NCI-H2171 (cell line): ENCODE results near the gene RPGR.

Source experiments
- DNase-seq: peaks from one replicate; lab custom pipeline; 2025; lab: John Stamatoyannopoulos, UW

Gene RPGR

DNA sequence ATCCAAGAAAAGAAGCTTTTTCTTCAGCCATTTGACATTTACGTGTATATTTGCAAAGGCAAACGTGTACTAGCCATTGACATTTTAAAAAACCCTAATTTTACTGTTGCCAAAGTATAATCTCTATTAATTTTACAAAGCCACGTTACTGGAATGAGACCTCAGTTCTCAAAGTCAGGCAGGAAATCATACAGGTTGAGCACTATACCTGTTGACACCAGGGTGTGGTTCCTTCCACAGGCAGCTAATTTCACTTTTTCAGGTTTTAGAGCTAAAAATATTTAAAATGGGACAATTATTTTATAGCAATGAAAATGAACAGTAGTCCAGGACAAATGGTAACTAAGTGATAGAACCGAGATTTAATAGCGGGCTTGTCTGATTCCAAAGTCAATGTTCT, 6.5 kb downstream of the RPGR start:
- no peak for DNase-seq

DNA sequence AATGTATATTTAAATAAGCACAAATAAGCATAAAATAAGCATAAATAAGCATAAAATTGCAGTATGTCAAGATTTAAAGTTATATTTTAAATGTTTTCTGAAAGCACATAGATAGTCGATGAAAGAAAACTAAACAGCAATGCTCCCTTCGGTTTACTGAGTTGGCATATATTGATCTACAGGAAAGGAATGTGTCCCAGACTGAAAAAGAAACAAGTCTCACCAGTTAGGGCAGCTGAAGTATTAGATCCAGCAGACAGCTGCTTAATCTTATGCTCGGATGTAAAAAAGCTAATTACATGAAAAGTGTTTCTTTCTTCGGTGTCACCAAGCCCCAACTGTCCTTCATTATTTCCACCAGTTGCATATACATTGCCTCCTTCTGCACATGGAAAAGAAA, 8.7 kb downstream of the RPGR start:
- DNase-seq = no peak

DNA sequence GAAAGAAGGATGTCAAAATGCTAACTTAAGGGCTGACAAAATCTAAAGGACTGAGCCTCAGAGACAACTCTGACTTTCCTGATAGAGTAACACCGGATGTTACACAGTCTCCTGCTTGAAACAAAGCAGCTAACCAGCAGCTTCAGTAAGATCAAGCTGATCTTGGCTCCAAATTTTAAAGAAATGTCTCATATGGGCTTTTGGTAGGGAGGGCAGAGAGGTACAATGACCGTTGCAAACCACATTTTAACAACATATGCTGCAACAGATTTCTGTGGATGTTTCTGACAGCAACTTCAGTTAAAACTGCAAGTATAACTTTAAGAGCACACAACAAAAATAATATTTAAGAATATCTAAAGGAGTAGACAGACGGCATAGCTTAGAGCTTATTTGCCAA, 9.1 kb downstream of the RPGR start:
- no peak for DNase-seq

DNA sequence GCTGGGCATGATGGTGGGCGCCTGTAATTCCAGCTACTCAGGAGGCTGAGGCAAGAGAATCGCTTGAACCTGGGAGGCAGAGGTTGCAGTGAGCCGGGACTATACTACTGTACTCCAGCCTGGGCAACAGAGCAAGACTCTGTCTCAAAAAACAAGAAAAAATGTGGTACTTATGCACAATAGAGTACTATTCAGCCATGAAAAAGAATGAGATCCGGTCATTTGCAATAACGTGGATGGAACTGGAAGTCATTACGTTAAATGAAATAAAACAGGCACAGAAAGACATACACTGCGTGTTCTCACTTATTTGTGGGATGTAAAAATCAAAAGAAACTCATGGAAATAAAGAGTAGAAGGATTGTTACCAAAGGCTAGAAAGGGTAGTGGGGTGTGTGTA, 12.1 kb downstream of the RPGR start:
- DNase-seq = no peak

DNA sequence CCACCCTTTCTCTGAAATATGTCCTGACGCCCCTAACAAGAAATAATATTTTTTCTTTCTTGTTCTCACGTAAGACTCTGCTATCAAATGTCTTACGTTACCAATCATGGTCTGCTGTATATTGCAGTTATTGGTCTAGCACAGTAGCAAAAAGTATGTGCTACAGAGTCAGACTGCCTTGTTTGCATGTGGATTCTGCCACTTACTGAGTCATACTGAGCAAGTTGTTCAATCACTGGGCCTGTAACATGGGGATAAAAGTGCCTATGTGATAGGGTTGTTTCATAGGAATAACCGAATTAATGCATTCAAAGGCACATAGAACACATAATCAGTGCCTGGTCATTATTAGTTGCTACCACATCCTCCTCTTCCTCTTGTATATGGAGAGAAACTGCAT, 14.1 kb downstream of the RPGR start:
- DNase-seq = no peak

DNA sequence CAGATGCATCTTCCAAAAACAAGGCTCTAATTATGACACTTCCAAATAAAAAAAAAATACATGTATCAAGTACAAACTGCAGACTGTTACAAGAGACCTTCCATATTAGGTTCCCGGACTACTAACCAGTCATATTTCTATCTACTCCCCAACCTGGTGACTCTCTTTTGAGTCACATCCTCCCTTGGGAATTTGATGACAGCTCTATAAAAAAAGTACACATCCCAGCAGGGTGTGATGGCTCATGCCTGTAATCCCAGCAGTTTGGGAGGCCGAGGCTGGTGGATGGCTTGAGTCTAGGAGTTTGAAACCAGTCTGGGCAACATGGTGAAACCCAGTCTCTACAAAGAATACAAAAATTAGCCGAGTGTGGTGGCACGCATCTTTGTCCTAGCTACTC, 14.9 kb downstream of the RPGR start:
- no peak for DNase-seq

DNA sequence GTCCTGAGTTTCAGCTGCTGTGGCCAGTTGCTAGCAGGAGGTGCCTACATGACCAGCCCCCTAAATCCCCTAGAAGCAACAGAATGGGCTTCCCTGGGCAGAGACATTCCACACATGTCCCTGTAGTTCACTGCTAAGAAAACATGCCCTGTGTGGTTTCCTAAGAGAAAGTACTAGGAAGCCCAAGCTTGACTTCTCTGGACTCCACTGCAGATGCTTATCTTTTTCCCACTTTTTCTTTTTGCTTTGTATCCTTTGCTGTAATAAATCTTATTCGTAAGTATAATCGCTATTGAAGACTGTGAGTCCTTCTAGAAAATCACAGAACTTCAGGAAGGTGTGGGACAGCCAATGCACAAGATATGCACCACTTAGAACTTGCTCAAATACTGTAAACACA, 15.6 kb downstream of the RPGR start:
- no peak for DNase-seq

DNA sequence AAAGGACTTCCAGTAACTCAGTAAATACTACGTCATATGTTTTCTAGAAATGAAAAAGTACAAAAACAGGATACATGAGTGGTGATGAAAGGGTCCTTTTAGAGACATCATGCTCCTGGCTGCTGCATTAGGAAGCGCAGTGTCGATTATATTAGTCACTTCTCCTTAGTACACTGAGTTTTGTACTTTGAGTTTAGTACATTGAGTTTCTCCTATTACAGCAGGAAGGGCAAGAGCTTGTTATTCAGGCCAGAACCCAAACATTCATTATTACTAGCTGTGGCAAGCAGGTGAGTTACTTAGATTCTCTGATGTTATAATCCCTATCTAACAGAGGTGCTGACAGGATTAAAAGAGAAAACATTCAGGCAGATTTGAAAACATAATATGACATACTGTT, 21.3 kb downstream of the RPGR start:
- no peak for DNase-seq

DNA sequence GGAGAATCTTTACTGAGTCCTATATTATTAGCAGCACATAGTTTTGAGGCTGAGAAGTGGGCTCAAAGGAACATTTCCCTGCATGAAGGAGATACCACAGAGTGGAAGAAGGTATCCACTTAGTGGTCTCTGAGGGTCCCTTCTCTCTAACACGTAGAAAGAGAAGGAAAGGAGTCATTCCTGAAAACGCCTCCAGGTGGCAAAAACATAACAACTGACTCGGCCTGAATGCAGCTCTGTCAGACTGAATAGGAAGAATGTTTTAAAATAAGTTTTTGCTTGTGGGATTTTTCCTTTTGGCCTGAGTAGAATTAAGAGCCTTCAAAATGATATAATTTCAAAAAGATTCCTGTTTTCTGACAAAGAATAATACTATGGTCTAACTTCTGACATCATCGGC, 23.3 kb downstream of the RPGR start:
- no peak for DNase-seq

DNA sequence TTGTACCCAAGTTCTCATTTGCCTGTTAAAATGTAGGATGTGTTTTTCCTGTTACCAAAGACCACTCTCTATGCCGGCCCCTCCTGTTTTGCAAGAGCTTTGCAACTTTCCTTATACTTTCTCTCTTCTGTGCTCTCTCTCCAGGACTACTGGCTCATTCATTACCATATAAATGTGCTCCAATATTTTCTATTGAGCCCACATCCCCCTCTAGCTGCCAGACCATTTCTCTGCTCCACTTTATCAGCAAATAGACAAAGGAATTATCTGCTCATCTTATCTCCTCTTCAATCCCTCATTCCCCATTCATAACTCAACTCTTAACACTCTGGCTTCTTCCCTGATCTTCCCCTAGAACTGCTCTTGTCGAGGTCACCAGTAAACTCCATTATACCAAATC, 33.6 kb downstream of the RPGR start:
- no peak for DNase-seq

DNA sequence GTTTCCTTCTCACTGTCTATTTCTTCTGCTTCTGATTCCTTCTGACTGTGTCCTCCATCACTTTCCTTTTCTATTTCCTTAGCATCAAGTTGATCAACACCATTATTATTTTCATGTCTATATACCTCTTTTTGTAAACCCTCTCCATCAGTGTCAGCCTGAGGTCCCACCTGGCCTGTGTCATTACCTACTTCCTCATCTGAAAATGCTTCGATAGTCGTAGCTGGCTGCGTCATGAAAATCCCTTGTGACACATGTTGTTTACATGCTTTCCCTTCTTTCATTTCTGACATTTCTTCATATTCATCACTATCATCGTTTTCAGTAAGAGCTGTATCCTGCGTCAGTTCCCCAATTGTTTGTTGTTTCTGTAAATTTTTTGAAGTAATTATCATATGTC, 39.6 kb downstream of the RPGR start:
- no peak for DNase-seq

DNA sequence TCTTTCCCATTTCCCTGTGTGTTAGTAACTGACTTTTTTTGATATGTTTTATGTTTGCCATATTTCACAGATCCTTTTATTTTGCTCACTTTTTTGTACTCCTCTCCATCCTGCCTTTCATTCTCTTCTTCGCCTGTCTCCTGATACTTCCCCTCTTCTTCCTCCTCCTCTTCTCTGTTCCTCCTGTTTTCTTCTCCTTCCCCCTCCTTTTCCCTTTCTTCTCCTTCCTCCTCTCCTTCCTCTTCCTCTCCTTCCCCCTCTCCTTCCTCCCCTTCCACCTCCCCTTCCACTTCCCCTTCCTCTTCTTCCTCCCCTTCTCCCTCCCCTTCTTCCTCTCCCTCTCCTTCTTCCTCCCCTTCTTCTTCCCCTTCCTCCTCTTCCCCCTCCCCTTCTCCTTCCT, 41.7 kb downstream of the RPGR start:
- DNase-seq = no peak

DNA sequence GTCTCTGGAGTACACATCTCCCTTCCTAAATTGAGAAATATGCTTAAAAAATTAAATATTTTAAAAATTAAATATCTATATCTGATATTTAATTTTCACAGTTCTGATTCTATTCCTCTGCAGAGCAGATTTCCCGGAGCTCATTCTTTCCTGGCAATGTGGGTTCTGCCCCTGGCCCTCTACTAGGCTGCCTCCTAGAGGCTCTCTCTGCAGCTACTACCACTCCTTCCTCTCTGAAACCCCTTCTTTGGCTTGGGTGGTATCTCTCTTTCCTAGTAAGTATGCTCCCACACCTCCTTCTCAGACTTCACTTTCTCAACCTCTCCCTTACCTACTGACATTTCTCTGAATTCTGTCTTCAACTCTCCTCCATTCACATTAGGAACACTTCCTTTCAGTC, 45.3 kb downstream of the RPGR start:
- no peak for DNase-seq

DNA sequence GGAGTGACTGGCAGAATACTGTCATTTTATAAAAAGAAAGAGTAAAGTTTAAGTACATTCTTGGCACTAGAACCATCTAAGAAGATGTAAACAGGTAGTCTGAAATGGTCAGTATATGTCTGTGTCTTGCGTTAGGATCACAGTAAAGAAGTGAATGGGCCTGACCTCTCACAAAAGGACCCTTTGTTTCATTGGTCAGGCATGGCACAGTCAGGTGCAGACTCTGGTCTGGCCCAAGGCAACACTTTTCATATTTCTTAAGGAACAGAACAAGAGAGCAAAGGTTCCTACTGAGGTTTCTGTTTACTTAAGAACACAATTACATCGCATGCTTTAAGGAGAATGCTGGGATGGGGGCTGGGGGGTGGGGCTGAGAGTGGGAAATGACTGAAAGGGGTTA, 48.1 kb downstream of the RPGR start:
- no peak for DNase-seq

DNA sequence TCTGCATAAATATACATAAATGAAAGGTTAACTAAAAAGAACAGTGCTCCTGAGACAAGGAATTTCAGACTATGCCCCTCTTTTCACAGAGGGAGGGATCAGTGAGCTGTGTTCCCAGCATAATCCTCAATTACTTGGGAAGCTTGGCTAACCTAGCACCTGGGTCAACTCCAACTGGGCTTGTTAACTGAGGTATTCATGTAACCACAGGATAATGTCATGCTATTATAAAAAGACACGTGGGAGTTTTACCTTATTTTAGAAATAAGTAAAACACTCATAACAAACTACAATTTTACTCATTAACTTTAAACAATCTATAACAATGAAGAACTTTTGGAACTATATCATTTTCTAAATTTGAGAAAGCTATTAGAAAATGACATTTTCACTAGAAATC, 48.6 kb downstream of the RPGR start:
- no peak for DNase-seq

DNA sequence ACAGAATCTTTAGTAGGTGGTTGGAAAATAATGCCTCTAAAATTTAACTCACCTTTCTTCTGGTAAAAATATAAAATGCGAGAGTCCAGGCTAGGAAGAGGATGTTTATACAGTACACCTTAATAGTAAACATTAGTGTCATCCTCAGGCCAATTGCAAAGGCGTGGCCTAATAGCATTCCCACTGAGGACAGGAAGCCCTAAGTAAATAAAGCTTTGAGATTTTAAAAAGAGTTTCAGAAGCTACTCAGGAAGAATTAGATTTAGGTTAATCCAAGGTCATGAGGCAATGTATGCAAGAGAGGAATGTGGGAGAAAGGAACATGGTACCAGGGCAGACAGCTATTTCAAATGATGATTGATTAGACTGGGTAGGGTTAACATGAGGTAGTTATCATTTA, 49.5 kb downstream of the RPGR start:
- DNase-seq = no peak

DNA sequence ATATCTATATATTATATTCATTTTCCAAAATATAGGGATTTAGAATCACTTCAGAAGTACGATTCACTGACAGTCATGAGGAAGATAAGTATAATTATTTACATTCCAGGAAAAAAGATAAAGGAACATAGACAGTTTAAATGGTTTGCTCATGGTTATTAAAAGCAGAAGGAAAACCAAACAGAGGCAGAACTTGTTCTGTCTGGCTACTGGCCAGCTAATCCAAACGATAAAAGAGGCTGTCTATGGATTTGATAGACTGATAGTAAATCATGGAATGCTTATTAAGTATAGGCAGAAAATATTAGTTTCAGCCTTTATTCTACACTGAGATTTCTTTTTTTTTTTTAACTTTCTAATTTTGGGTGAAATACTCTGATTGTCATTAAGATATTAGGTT, 50.2 kb downstream of the RPGR start:
- DNase-seq = no peak

DNA sequence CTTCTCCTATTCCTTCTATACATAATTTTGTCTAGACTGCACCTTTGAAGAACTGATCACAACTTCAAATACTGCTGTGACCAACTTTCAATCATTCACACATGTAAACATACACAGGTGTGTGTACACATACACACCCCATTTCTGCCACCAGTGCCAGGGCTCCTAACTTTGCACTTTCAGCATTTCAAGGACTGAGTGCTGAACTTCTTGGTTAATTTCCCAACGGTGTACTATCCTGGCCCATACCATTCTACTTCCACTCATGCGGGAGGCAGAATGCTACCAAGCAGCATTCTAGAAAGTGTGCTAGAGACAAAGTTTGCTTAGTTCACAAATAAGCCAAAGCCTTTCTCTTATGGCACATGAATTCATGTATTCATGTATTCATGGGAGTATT, 51.2 kb downstream of the RPGR start:
- DNase-seq = no peak

DNA sequence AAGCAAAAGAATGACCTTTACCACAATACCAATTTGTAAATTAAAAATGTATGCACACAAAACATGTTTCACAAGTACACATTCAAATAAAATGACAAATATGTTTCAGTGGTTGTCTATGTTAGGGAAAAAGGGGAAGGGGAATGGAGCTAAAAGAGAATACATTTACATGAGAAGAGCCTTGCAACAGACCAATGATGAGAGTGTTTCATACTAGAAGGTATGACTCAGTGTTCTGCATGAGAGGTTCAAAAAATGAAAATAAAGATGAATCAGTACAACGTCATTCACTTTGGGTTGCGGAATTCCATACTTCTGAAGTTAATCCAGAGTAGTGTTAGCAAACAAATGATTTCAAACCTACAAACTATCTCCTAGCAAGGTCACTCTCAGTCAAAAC, 51.7 kb downstream of the RPGR start:
- DNase-seq = no peak

DNA sequence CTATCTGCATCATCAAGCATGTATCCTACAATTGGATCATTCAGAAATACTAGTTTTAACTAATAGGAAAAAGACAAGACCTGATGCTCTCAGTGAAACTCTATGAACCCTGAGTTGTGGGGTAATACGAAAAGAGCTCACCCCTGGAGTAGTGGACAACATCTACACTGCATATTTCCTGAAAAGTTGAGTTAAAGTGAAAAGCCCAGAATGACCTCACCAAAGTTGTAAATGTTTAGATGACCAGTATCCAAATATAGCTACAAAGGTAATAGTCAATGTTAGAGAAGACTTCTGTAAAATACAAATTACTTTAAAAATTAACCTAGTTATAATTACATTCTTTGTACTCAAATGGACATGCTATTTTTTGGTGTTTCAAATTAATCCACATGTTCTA, 53.9 kb downstream of the RPGR start:
- no peak for DNase-seq

DNA sequence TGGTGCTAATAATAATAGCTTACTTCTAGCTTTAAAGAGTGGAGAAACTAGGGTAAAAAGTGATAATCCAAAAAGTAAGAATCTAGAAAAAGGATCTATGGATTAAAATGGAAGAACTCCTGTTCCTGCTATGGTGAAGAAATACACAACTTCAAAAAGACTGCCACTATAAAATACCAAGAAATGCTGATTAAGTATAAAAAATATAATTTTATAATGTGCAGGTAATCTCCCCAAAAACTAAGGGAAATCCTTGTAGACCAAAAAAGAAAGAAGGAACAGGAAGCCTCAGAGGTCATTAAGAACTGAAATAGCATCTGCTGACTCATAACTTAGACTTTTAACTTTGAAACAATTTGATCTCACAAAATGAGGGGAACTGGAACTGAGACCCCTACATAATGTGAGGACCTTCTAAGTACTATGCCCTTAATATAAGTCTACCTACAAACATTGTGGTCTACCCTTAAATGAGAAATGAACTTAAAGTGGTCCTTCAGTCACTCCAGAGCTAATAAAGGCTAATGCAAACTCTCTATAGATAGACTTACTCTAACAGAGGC, 56.1 kb downstream of the RPGR start:
- no peak for DNase-seq

DNA sequence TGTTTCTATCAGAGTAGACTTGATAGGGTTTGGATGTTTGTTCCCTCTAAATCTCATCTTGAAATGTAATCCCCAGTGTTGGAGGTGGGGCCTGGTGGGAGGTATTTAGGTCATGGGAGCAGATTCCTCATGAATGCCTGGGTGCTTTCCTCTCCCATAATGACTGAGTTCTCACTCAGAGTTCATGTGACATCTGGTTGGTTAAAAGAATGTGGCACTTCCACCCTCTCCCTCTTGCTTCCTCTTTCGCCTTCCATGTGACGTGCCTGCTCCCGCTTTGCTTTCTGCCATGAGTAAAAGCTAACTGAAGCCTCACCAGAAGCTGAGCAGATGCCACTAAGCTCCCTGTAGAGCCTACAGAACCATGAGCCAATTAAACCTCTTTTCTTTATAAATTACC, 59.3 kb downstream of the RPGR start:
- DNase-seq = no peak

DNA sequence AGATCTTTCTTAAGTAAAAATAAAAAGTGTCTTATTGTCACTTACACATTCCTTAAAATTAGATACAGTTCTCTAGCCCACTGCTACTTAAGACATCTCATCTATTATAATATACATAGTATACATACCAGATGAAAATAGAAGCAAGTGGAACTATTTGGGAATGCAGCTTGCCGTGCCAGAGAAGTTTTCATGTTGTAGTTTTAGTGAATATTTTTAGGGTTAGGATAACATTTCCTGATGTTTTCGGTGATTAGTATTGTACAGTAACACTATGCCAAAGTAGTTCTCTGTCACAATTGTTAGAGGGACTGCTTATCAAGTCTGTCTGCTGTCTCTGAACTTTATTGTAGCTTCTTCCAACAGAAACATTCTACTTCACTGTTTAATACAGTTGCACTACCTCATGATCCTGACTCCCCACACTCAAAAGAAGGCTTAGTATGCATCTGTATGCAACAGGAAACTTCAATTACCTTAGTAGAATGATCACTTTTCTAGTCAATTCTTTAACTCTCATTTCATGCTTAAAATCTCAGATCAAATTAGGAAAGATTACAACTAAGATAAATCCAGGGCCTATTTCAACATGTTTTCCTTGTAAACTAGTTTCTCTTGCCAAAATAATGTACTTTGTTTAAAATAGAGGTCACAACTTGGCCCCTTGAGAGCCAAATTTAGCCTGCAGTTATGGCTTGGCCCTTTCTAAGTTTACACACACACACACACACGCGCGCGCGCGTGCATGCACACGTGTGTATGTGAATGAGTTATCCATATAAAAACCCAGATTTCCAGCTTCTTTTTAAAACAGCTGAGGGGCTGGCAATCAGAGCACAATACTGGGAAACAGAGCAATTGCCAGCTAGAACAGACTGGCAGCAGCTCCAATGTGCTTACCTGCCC, 64.3 kb downstream of the RPGR start:
- no peak for DNase-seq

DNA sequence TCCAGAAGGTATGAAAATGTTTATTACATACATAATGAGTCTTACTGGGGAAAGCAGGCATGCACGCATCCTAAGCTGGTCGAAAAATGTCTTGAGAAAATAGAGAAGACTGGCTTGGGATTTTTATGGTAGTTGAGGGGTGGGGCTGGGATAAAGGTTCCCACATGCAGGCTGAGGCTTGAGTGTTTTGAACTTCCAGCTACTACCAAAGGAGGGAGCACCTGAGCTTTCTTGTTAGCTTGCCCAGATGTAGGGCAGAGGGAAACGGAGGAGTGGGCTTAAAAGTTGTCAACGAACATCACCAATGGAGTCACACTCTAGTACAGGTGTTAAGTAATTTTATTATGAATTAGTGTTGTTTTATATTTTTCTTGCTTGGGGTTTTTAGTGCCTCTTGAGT, 67.1 kb downstream of the RPGR start:
- DNase-seq = no peak
